Measurements from ENCODE around the gene MYD88. TPM values are rescaled to one million over a fixed set of nuclear protein-coding genes. Genes with fewer than 3 reads are reported as not detected.

MYD88 gene
- total RNA-seq, 1 donor from 2014 or later, result 55.8 TPM

- H3K4me2 ChIP-seq (ENCODE audit: low read length), result peak overlapping the region; percentile 90
Measured at GRCh38 chr3:38167591-38167990, 29.1 kb downstream of the MYD88 start.

DNA sequence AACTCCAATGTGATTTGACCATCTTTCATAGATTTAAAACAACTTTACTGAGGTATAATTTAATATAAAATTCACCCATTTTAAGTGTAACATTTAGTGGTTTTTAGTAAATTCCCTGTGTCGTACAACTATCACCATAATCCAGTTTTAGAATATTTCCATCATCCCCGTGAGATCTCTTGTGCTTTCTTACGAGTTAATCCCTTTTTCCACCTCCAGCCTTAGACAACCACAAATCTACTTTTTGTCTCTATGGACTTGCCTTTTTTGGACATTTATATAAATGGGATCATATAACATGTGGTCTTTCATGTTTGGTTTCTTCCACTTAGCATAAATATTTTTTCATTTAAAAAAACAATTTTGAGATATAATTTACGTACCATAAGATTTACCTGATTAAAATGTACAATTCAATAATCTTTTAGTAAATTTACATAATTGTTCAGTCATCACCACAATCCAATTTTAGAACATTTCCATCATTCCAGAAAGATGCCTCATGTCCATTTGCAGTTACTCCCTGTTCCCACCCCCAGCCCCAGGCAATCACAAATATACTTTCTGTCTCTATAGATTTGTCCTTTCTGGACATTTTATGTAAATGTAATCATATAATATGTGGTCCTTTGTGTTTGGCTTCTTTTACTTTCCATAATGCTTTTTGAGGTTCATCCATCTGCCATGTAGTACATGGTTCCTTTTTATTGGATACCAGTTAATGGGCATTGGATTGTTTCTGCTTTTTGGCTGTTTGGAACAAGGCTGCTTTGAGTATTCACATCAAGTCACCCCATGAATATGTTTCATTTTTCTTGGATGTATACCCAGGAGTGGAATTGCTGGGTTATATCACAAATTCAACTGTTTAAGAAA, 29.9 kb downstream of the MYD88 start:
- H3K27me3 Mint-ChIP-seq (ENCODE audit: low read depth, unreplicated experiment), result no peaks in the 10 kb centered on the region

More at GRCh38 chr3:38167591-38167990, 29.1 kb downstream of the MYD88 start:
- Mint-ChIP-seq H3K27ac (ENCODE audit: unreplicated experiment) (peak overlapping the region; percentile 70), H3K36me3 (ENCODE audit: low read depth, unreplicated experiment) (peaks cover 7% of the 10 kb centered on the region), H3K4me3 (ENCODE audit: unreplicated experiment) (peak overlapping the region; percentile 99), H3K4me1 (ENCODE audit: low read depth, unreplicated experiment) (peaks cover 36% of the 10 kb centered on the region), H3K9me3 (ENCODE audit: unreplicated experiment) (peaks cover 3% of the 10 kb centered on the region), H3K27me3 (ENCODE audit: low read depth, unreplicated experiment) (no peaks in the 10 kb centered on the region)
- H3K27me3 ChIP-seq (ENCODE audit: insufficient read depth, low read length), result no peaks in the 10 kb centered on the region
- no peaks in the 10 kb centered on the region for H3K9me3 ChIP-seq (ENCODE audit: insufficient read depth, low read depth, low read length)
- no peak for TF ChIP-seq EZH2 (IDR thresholded peaks at IDR 0.05; ENCODE audit: insufficient read depth, low read length)
- H3K9ac ChIP-seq (ENCODE audit: low read length), result peak overlapping the region; percentile 35
- no peaks in the 10 kb centered on the region for H3K36me3 ChIP-seq (ENCODE audit: insufficient read depth, low read length)
- peaks cover 24% of the 10 kb centered on the region for H3K4me1 ChIP-seq (ENCODE audit: insufficient read depth, low read length)
- H3K79me2 ChIP-seq (ENCODE audit: insufficient read depth, low read length), result peaks cover 71% of the 10 kb centered on the region
- peaks cover 14% of the 10 kb centered on the region for H4K20me1 ChIP-seq (ENCODE audit: insufficient read depth, low read length)
- DNase-seq (ENCODE audit: low read depth) (no peak), FAIRE-seq (no peak)
- H2AFZ ChIP-seq (ENCODE audit: low read depth, low read length), result no peak overlapping the region
- H3K27ac ChIP-seq (ENCODE audit: low read depth, low read length), result peak overlapping the region; percentile 96
- H3K4me3 ChIP-seq (ENCODE audit: insufficient read depth, low read depth, low read length), result peak overlapping the region; percentile 96

GRCh38 chr3:38169027-38169317, 30.5 kb downstream of the MYD88 start:
- DNase-seq (ENCODE audit: low read depth) (peak; percentile 42), FAIRE-seq (no peak)
- Histone ChIP-seq H3K9me3 (ENCODE audit: insufficient read depth, low read depth, low read length) (no peaks in the 10 kb centered on the region), H3K9ac (ENCODE audit: low read length) (peak overlapping the region; percentile 80), H3K79me2 (ENCODE audit: insufficient read depth, low read length) (peaks cover 84% of the 10 kb centered on the region), H4K20me1 (ENCODE audit: insufficient read depth, low read length) (peaks cover 28% of the 10 kb centered on the region), H3K4me3 (ENCODE audit: insufficient read depth, low read depth, low read length) (peak overlapping the region; percentile 37), H3K27ac (ENCODE audit: low read depth, low read length) (peak overlapping the region; percentile 96), H3K36me3 (ENCODE audit: insufficient read depth, low read length) (no peaks in the 10 kb centered on the region), H2AFZ (ENCODE audit: low read depth, low read length) (no peak overlapping the region), H3K4me2 (ENCODE audit: low read length) (peak overlapping the region; percentile 90), H3K27me3 (ENCODE audit: insufficient read depth, low read length) (no peaks in the 10 kb centered on the region), H3K4me1 (ENCODE audit: insufficient read depth, low read length) (peaks cover 24% of the 10 kb centered on the region)
- Mint-ChIP-seq H3K27me3 (ENCODE audit: low read depth, unreplicated experiment) (no peaks in the 10 kb centered on the region), H3K27ac (ENCODE audit: unreplicated experiment) (peak overlapping the region; percentile 70), H3K4me3 (ENCODE audit: unreplicated experiment) (peak overlapping the region; percentile 66), H3K4me1 (ENCODE audit: low read depth, unreplicated experiment) (peaks cover 39% of the 10 kb centered on the region), H3K9me3 (ENCODE audit: unreplicated experiment) (peaks cover 3% of the 10 kb centered on the region), H3K36me3 (ENCODE audit: low read depth, unreplicated experiment) (peaks cover 7% of the 10 kb centered on the region)
- TF ChIP-seq EZH2 (IDR thresholded peaks at IDR 0.05; ENCODE audit: insufficient read depth, low read length), result no peak
- TF ChIP-seq, protein P1, sequence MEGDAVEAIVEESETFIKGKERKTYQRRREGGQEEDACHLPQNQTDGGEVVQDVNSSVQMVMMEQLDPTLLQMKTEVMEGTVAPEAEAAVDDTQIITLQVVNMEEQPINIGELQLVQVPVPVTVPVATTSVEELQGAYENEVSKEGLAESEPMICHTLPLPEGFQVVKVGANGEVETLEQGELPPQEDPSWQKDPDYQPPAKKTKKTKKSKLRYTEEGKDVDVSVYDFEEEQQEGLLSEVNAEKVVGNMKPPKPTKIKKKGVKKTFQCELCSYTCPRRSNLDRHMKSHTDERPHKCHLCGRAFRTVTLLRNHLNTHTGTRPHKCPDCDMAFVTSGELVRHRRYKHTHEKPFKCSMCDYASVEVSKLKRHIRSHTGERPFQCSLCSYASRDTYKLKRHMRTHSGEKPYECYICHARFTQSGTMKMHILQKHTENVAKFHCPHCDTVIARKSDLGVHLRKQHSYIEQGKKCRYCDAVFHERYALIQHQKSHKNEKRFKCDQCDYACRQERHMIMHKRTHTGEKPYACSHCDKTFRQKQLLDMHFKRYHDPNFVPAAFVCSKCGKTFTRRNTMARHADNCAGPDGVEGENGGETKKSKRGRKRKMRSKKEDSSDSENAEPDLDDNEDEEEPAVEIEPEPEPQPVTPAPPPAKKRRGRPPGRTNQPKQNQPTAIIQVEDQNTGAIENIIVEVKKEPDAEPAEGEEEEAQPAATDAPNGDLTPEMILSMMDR (IDR thresholded peaks at IDR 0.05; ENCODE audit: insufficient read depth, low read depth, low read length), result no peak

More for the DNA sequence above, 29.9 kb downstream of the MYD88 start:
- H3K4me3 Mint-ChIP-seq (ENCODE audit: unreplicated experiment), result peak overlapping the region; percentile 99
- Histone ChIP-seq H3K27me3 (ENCODE audit: insufficient read depth, low read length) (no peaks in the 10 kb centered on the region), H3K36me3 (ENCODE audit: insufficient read depth, low read length) (no peaks in the 10 kb centered on the region), H2AFZ (ENCODE audit: low read depth, low read length) (no peak overlapping the region), H3K27ac (ENCODE audit: low read depth, low read length) (peak overlapping the region; percentile 96), H3K79me2 (ENCODE audit: insufficient read depth, low read length) (peaks cover 79% of the 10 kb centered on the region), H3K4me1 (ENCODE audit: insufficient read depth, low read length) (peaks cover 24% of the 10 kb centered on the region), H3K9me3 (ENCODE audit: insufficient read depth, low read depth, low read length) (no peaks in the 10 kb centered on the region), H3K4me3 (ENCODE audit: insufficient read depth, low read depth, low read length) (peak overlapping the region; percentile 37), H3K9ac (ENCODE audit: low read length) (peak overlapping the region; percentile 80), H3K4me2 (ENCODE audit: low read length) (peak overlapping the region; percentile 90), H4K20me1 (ENCODE audit: insufficient read depth, low read length) (peaks cover 22% of the 10 kb centered on the region)
- H3K27ac Mint-ChIP-seq (ENCODE audit: unreplicated experiment), result peak overlapping the region; percentile 70
- no peak for TF ChIP-seq EZH2 (IDR thresholded peaks at IDR 0.05; ENCODE audit: insufficient read depth, low read length)
- TF ChIP-seq, protein P1 (IDR thresholded peaks at IDR 0.05; ENCODE audit: insufficient read depth, low read depth, low read length), result no peak
- H3K9me3 Mint-ChIP-seq (ENCODE audit: unreplicated experiment), result peaks cover 3% of the 10 kb centered on the region
- H3K36me3 Mint-ChIP-seq (ENCODE audit: low read depth, unreplicated experiment), result peaks cover 7% of the 10 kb centered on the region
- DNase-seq (ENCODE audit: low read depth) (peak; percentile 68), FAIRE-seq (no peak)
- H3K4me1 Mint-ChIP-seq (ENCODE audit: low read depth, unreplicated experiment), result peaks cover 36% of the 10 kb centered on the region

Data from astrocyte (in vitro differentiated cells and primary cell).